ENCODE data around the gene WTAP.

The WTAP gene

GRCh38 chr6:159759645-159760044 lies 32.3 kb downstream of the WTAP start:
- H3K36me3 ChIP-seq (ENCODE audit: control insufficient read depth in 1 of 2, insufficient read depth in 2 of 2, low read length in 2 of 2): peaks cover 9 to 42% of the 10 kb centered on the region in 2 donors
- H3K27ac ChIP-seq (ENCODE audit: low read depth, low read length): no peak overlapping the region
- no peak overlapping the region for H3K4me3 ChIP-seq (ENCODE audit: low read depth in 1 of 2, low read length in 2 of 2)

GRCh38 chr6:159760602-159761057 lies 33.3 kb downstream of the WTAP start:
- H3K9me3 ChIP-seq (ENCODE audit: control insufficient read depth in 1 of 2, low read length in 2 of 2): no peaks in the 10 kb centered on the region
- peaks cover 14 to 17% of the 10 kb centered on the region in 2 donors for H3K4me1 ChIP-seq (ENCODE audit: control insufficient read depth in 1 of 2, insufficient read depth in 2 of 2, low read length in 2 of 2)
- H3K36me3 ChIP-seq (ENCODE audit: control insufficient read depth in 1 of 2, insufficient read depth in 2 of 2, low read length in 2 of 2): peaks cover 4 to 41% of the 10 kb centered on the region in 2 donors
- peak overlapping the region; percentile 82 to 85 for H3K4me3 ChIP-seq (ENCODE audit: low read depth in 1 of 2, low read length in 2 of 2)
- H3K9ac ChIP-seq (ENCODE audit: low read depth in 1 of 2, low read length in 2 of 2): peak overlapping the region in 1 of 2 donors; percentile 98
- no peaks in the 10 kb centered on the region for H3K27me3 ChIP-seq (ENCODE audit: control insufficient read depth in 1 of 2, insufficient read depth in 2 of 2, low read length in 2 of 2)
- no peak overlapping the region for H3K27ac ChIP-seq (ENCODE audit: low read depth, low read length)

More at GRCh38 chr6:159759645-159760044, 32.3 kb downstream of the WTAP start:
- H3K9me3 ChIP-seq (ENCODE audit: control insufficient read depth in 1 of 2, low read length in 2 of 2): no peaks in the 10 kb centered on the region
- no peaks in the 10 kb centered on the region for H3K27me3 ChIP-seq (ENCODE audit: control insufficient read depth in 1 of 2, insufficient read depth in 2 of 2, low read length in 2 of 2)
- peaks cover 14 to 17% of the 10 kb centered on the region in 2 donors for H3K4me1 ChIP-seq (ENCODE audit: control insufficient read depth in 1 of 2, insufficient read depth in 2 of 2, low read length in 2 of 2)
- no peak overlapping the region for H3K9ac ChIP-seq (ENCODE audit: low read depth in 1 of 2, low read length in 2 of 2)

- Histone ChIP-seq H3K4me3 (ENCODE audit: low read depth in 1 of 2, low read length in 2 of 2) (peak overlapping the region; percentile 82 to 85), H3K9me3 (ENCODE audit: control insufficient read depth in 1 of 2, low read length in 2 of 2) (no peaks in the 10 kb centered on the region), H3K36me3 (ENCODE audit: control insufficient read depth in 1 of 2, insufficient read depth in 2 of 2, low read length in 2 of 2) (peaks cover 4 to 36% of the 10 kb centered on the region in 2 donors), H3K4me1 (ENCODE audit: control insufficient read depth in 1 of 2, insufficient read depth in 2 of 2, low read length in 2 of 2) (peaks cover 14 to 17% of the 10 kb centered on the region in 2 donors), H3K27me3 (ENCODE audit: control insufficient read depth in 1 of 2, insufficient read depth in 2 of 2, low read length in 2 of 2) (no peaks in the 10 kb centered on the region), H3K27ac (ENCODE audit: low read depth, low read length) (peak overlapping the region; percentile 99), H3K9ac (ENCODE audit: low read depth in 1 of 2, low read length in 2 of 2) (peak overlapping the region; percentile 87 to 98)
These were observed 34.0 kb downstream of the WTAP start for GRCh38 chr6:159761129-159761872.

GRCh38 chr6:159761873-159762680 lies 34.8 kb downstream of the WTAP start, which contains the start of gene ACAT2:
TSS of gene ACAT2 (plus strand) at chr6:159762045. CDS start at chr6:159762088, 43 bp downstream.
- Histone ChIP-seq H3K27me3 (ENCODE audit: control insufficient read depth in 1 of 2, insufficient read depth in 2 of 2, low read length in 2 of 2) (no peaks in the 10 kb centered on the region), H3K4me1 (ENCODE audit: control insufficient read depth in 1 of 2, insufficient read depth in 2 of 2, low read length in 2 of 2) (peaks cover 14 to 17% of the 10 kb centered on the region in 2 donors), H3K9ac (ENCODE audit: low read depth in 1 of 2, low read length in 2 of 2) (peak within 1 kb of the TSS; percentile 90 to 98), H3K27ac (ENCODE audit: low read depth, low read length) (peak within 1 kb of the TSS; percentile 99), H3K4me3 (ENCODE audit: low read depth in 1 of 2, low read length in 2 of 2) (peak within 1 kb of the TSS; percentile 82 to 85), H3K9me3 (ENCODE audit: control insufficient read depth in 1 of 2, low read length in 2 of 2) (no peaks in the 10 kb centered on the region), H3K36me3 (ENCODE audit: control insufficient read depth in 1 of 2, insufficient read depth in 2 of 2, low read length in 2 of 2) (peaks cover 9 to 36% of the 10 kb centered on the region in 2 donors)

GRCh38 chr6:159762681-159763293 lies 35.5 kb downstream of the WTAP start:
- H3K27me3 ChIP-seq (ENCODE audit: control insufficient read depth in 1 of 2, insufficient read depth in 2 of 2, low read length in 2 of 2): no peaks in the 10 kb centered on the region
- H3K9me3 ChIP-seq (ENCODE audit: control insufficient read depth in 1 of 2, low read length in 2 of 2): no peaks in the 10 kb centered on the region
- H3K4me1 ChIP-seq (ENCODE audit: control insufficient read depth in 1 of 2, insufficient read depth in 2 of 2, low read length in 2 of 2): peaks cover 14 to 17% of the 10 kb centered on the region in 2 donors
- H3K9ac ChIP-seq (ENCODE audit: low read depth in 1 of 2, low read length in 2 of 2): peak overlapping the region; percentile 69 to 90
- H3K27ac ChIP-seq (ENCODE audit: low read depth, low read length): peak overlapping the region; percentile 99
- H3K36me3 ChIP-seq (ENCODE audit: control insufficient read depth in 1 of 2, insufficient read depth in 2 of 2, low read length in 2 of 2): peaks cover 15 to 36% of the 10 kb centered on the region in 2 donors
- peak overlapping the region; percentile 82 to 85 for H3K4me3 ChIP-seq (ENCODE audit: low read depth in 1 of 2, low read length in 2 of 2)

- H3K9me3 ChIP-seq (ENCODE audit: control insufficient read depth in 1 of 2, low read length in 2 of 2): no peaks in the 10 kb centered on the region
- H3K4me1 ChIP-seq (ENCODE audit: control insufficient read depth in 1 of 2, insufficient read depth in 2 of 2, low read length in 2 of 2): peaks cover 5 to 8% of the 10 kb centered on the region in 2 donors
- H3K9ac ChIP-seq (ENCODE audit: low read depth in 1 of 2, low read length in 2 of 2): no peak overlapping the region
- H3K27me3 ChIP-seq (ENCODE audit: control insufficient read depth in 1 of 2, insufficient read depth in 2 of 2, low read length in 2 of 2): no peaks in the 10 kb centered on the region
- H3K27ac ChIP-seq (ENCODE audit: low read depth, low read length): no peak overlapping the region
- peaks cover 29 to 68% of the 10 kb centered on the region in 2 donors for H3K36me3 ChIP-seq (ENCODE audit: control insufficient read depth in 1 of 2, insufficient read depth in 2 of 2, low read length in 2 of 2)
- H3K4me3 ChIP-seq (ENCODE audit: low read depth in 1 of 2, low read length in 2 of 2): no peak overlapping the region
These were observed 39.6 kb downstream of the WTAP start for GRCh38 chr6:159766906-159767305.

GRCh38 chr6:159769470-159769869 lies 42.2 kb downstream of the WTAP start:
- Histone ChIP-seq H3K9me3 (ENCODE audit: control insufficient read depth in 1 of 2, low read length in 2 of 2) (no peaks in the 10 kb centered on the region), H3K27ac (ENCODE audit: low read depth, low read length) (no peak overlapping the region), H3K9ac (ENCODE audit: low read depth in 1 of 2, low read length in 2 of 2) (no peak overlapping the region), H3K4me3 (ENCODE audit: low read depth in 1 of 2, low read length in 2 of 2) (no peak overlapping the region), H3K4me1 (ENCODE audit: control insufficient read depth in 1 of 2, insufficient read depth in 2 of 2, low read length in 2 of 2) (no peaks in the 10 kb centered on the region), H3K27me3 (ENCODE audit: control insufficient read depth in 1 of 2, insufficient read depth in 2 of 2, low read length in 2 of 2) (no peaks in the 10 kb centered on the region), H3K36me3 (ENCODE audit: control insufficient read depth in 1 of 2, insufficient read depth in 2 of 2, low read length in 2 of 2) (peaks cover 32 to 68% of the 10 kb centered on the region in 2 donors)

- Histone ChIP-seq H3K4me3 (ENCODE audit: low read depth in 1 of 2, low read length in 2 of 2) (no peak overlapping the region), H3K9me3 (ENCODE audit: control insufficient read depth in 1 of 2, low read length in 2 of 2) (no peaks in the 10 kb centered on the region), H3K36me3 (ENCODE audit: control insufficient read depth in 1 of 2, insufficient read depth in 2 of 2, low read length in 2 of 2) (peaks cover 21 to 68% of the 10 kb centered on the region in 2 donors), H3K27ac (ENCODE audit: low read depth, low read length) (no peak overlapping the region), H3K27me3 (ENCODE audit: control insufficient read depth in 1 of 2, insufficient read depth in 2 of 2, low read length in 2 of 2) (no peaks in the 10 kb centered on the region), H3K4me1 (ENCODE audit: control insufficient read depth in 1 of 2, insufficient read depth in 2 of 2, low read length in 2 of 2) (no peaks in the 10 kb centered on the region), H3K9ac (ENCODE audit: low read depth in 1 of 2, low read length in 2 of 2) (no peak overlapping the region)
These were observed 44.9 kb downstream of the WTAP start for GRCh38 chr6:159772196-159772595.

GRCh38 chr6:159777240-159777904 lies 50.1 kb downstream of the WTAP start:
- no peak overlapping the region for H3K4me3 ChIP-seq (ENCODE audit: low read depth in 1 of 2, low read length in 2 of 2)
- H3K4me1 ChIP-seq (ENCODE audit: control insufficient read depth in 1 of 2, insufficient read depth in 2 of 2, low read length in 2 of 2): no peaks in the 10 kb centered on the region
- no peaks in the 10 kb centered on the region for H3K27me3 ChIP-seq (ENCODE audit: control insufficient read depth in 1 of 2, insufficient read depth in 2 of 2, low read length in 2 of 2)
- H3K27ac ChIP-seq (ENCODE audit: low read depth, low read length): no peak overlapping the region
- no peak overlapping the region for H3K9ac ChIP-seq (ENCODE audit: low read depth in 1 of 2, low read length in 2 of 2)
- H3K36me3 ChIP-seq (ENCODE audit: control insufficient read depth in 1 of 2, insufficient read depth in 2 of 2, low read length in 2 of 2): peaks cover 31 to 72% of the 10 kb centered on the region in 2 donors
- no peaks in the 10 kb centered on the region for H3K9me3 ChIP-seq (ENCODE audit: control insufficient read depth in 1 of 2, low read length in 2 of 2)
